GM18505 (cell line): ENCODE data around the gene HCAR1.
"Not testable (repeated sequence)": the region's sequence is repeated elsewhere in the genome, so short reads cannot be mapped to it uniquely, and the experiment has no call there.

ENCODE experiments used
- ATAC-seq: cut with Tn5 transposase; IDR thresholded peaks from one replicate; pipeline ENCODE4 v1.9.1; 2021; ENCODE audit not compliant: unreplicated experiment
- POLR2A ChIP-seq: IDR thresholded peaks from 4 replicates; pipeline ENCODE4 v1.6.1; 2011; ENCODE audit warnings: borderline replicate concordance; ENCODE audit not compliant: insufficient read depth, insufficient read length; ENCODE audit errors: extremely low read depth

The HCAR1 gene, protein sequence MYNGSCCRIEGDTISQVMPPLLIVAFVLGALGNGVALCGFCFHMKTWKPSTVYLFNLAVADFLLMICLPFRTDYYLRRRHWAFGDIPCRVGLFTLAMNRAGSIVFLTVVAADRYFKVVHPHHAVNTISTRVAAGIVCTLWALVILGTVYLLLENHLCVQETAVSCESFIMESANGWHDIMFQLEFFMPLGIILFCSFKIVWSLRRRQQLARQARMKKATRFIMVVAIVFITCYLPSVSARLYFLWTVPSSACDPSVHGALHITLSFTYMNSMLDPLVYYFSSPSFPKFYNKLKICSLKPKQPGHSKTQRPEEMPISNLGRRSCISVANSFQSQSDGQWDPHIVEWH

DNA sequence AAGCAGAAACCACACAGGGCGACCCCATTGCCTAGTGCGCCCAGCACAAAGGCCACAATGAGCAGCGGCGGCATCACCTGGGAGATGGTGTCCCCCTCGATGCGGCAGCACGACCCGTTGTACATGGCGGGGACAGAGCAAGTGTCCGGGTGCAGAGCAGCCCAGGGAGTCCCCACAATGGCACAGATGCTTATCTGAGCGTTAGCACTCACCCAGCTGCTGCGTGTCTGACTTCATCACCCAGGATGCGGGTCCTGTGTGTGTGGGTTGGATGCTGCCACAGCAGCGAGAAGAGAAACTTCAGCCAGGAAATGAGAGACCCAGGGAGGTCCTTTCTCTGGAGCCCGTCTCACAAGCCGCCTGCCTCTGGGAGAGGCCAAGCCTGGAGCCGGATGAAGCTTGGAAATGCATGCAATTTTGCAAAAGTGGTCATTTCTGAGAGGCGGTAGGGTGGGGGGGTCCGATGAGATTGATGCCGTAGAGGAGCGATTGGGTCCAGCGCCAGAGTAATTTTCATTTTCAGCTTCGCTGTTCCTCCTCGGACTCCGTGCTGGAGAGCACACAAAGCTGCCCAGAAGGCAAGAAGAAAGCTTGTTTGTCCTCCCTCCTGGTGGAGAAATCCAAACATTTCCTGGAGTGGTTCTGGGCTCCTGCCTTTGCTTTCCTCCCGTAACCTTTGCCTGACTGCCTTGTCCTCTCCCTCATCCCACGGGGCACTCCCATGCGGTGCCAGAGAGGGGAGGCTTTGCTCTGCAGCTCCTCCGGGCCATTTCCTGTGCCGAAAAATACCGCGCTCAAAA lies at the start of gene HCAR1:
HCAR1 (minus strand) TSS at position 630 of the 800 bp plus-strand sequence; CDS start at position 125, 505 bp downstream.
- no peak for TF ChIP-seq POLR2A
- ATAC-seq: no peak

DNA sequence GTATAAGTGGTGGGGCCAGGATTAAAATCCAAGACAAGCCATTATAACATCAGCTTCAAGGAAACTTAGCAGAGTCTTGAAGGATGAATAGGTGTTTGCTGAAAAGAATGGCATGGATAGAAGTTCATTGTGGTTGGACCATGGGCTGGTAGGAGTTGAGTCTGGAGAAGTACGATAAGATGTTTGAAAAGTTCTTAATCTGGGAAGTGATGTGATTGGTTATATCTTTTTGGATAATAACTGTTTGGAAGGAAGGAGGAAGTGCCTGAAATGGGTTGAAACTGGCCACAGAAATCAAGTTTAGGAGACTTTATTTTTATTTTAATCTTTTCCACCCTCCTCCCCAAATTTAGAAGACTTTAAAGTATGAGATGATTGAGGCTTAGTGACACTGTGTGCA lies 26.9 kb upstream of the HCAR1 start:
- ATAC-seq: no peak
- no peak for TF ChIP-seq POLR2A

DNA sequence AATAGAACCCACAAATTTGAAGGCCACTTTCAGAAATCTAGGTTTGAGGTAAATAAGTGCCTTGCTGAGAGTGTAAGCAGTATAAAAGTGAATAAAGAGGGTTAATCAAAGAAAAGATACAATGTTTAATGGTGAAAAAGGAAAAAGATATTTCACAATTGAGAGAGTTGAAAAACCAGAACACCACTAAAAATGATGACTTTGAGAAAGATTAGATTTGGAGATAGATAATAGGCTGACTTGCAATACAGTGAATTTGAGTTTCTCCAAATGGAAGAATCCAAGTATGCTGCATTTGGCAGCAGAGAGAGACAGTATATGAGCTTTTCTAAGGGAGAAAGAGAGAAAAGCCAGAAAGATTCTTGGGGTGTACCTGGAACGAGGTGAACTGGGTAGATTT lies 24.1 kb upstream of the HCAR1 start:
- TF ChIP-seq POLR2A: no peak
- ATAC-seq: no peak

DNA sequence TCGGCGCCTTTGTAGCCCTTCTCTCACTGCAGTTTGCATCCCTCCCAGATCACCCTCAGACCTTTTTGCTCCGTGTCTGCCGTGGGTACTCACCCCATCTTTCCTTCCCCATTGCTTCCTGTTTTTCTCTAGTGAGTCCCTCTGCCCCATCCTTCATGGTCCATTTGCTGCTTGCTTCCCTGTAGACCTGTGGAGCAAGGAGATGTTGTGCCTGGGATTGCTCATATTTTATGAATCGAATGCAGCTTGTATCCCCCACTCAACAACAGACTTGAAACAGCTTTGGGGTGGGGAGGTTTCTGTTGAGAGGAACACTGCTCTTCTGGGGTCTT lies 22.6 kb upstream of the HCAR1 start:
- no peak for ATAC-seq
- TF ChIP-seq POLR2A: no peak

DNA sequence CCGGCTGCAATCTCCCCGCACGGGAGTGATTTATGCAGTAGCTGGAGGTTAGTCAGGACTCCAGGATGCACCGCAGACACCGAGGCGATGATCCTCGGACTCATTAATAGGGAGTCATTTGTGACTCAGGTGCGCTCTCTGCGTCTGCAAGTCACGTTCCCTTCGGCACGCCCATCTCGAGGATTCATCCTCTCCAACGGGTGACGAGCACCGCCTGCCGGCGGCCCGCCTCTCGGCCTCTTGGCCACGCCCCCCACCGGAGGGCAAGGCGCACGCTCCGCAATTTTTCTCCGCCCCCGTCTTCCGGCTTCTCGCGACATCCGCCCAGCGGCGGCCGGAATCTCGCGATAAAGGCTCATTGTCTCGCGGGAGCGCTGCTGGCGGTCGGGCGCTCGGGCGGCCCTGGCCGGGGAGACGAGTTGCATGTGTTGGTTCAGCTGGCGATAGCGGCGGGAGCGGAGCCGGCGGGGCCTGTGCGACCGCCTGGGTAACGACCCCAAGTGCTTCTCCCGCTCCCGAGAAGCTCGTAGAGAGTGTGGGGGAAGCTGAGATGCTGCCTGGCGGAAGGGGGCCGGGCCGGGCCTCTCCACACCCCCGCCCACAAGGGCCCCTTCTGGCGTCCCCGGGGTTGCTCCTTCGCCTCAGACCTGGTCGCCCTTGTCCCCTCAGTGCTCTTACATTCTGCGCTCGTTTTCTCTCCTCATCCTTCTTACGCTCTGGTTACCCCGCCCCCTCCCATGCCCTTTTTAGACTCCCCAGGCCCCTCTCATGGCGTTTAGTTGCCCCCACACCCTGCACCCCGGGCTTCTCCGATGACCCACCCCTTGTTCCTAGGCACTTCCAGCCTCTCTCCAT lies 22.0 kb upstream of the HCAR1 start, which contains the start of gene DENR:
DENR (plus strand) TSS at position 361 of the 855 bp plus-strand sequence. CDS start 878 bp downstream, outside the sequence.
- peak; percentile 93 for ATAC-seq
- TF ChIP-seq POLR2A: peak; percentile 94

DNA sequence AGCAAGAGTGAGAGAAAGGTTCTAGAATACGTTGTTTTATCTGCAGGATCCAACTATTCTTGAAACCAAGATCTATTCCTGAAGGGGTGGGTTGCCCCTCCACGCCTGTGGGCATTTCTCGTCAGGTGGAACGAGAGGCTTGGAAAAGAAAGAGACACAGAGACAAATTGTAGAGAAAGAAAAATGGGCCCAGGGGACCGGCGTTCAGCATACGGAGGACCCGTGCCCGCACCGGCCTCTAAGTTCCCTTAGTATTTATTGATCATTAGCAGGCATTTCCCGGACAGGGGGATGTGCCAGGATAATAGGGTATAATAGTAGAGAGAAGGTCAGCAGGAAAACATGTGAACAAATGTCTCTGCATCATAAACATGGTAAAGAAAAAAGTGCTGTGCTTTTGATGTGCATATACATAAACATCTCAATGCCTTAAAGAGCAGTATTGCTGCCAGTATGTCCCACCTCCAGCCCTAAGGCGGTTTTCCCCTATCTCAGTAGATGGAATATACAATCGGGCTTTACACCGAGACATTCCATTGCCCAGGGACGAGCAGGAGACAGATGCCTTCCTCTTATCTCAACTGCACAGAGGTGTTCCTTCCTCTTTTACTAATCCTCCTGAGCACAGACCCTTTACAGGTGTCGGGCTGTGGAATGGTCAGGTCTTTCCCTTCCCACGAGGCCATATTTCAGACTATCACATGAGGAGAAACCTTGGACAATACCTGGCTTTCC lies 20.3 kb upstream of the HCAR1 start:
- not testable (repeated sequence) for ATAC-seq

DNA sequence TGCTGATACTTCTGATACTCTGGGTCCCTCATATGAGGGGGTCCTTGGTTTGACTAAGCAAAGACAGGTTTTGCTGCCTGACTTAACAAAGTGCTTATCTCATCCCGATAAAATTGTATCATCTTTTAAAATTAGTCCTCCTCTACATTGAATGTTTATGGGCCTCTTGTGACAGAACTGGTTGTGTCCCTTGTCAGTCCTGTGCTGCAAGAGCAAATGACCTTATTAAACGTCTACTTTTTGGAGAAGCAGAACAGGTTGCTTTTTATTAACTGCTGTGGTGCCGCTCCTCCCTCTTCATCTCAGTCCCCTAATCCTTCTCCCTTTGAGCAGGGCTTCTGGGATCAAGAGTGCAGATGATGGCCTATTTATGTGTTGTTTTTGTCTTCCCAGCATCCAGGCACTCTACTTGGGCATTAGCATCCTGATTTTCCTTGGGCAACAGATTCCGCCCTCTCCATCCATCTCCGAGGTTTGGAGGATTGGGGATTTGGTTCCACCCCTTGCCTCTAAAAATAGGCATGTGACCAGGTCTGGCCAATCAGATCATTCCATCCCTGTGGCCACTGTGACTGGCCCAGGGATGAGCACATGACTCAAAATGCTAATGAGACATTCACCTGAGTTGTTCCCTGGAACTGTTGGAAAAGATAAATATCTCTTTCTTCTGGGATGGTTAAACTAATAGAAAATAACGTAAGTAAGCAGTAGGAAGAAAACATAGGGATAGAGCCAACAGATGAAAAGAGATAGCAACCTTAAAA lies 19.1 kb upstream of the HCAR1 start:
- ATAC-seq: no peak
- TF ChIP-seq POLR2A: no peak

DNA sequence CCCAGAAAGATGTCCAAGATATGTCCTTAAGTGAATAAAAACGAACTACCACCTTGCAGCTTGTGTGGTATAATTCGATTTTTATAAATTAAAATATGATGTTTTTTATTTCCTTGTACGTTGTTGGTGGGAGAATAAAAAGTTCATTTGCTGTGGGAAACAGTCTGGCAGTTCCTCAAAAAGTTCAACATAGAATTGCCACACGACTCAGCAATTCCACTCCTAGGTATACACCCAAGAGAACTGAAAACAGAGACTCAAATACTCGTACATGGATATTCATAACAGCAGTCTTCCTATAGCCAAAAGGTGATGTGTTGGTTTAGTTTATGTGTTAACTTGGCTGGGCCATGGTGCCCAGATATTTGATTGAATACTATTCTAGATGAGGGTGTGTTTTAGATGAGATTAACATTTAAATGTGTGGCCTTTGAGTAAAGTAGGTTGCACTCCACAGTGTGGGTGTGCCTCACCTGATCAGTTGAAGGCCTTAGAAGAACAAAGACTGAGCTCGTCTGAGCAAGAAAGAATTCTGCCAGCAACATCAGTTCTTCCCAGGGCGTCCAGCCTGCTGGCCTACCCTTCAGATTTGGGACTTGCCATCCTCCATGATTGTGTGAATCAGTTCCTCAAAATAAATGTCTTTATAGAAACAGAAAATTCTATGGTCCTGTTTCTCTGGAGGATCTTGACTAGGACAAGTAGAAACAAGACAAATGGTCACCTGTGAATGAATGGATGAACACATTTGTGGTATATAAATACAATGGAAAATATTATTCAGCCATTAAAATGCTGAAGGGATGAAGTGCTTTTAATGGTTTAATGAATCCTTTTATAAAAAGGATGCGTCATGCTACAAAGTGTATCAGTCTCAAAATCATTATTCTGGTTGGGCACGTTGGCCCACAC lies 16.8 kb upstream of the HCAR1 start:
- no peak for TF ChIP-seq POLR2A
- no peak for ATAC-seq

DNA sequence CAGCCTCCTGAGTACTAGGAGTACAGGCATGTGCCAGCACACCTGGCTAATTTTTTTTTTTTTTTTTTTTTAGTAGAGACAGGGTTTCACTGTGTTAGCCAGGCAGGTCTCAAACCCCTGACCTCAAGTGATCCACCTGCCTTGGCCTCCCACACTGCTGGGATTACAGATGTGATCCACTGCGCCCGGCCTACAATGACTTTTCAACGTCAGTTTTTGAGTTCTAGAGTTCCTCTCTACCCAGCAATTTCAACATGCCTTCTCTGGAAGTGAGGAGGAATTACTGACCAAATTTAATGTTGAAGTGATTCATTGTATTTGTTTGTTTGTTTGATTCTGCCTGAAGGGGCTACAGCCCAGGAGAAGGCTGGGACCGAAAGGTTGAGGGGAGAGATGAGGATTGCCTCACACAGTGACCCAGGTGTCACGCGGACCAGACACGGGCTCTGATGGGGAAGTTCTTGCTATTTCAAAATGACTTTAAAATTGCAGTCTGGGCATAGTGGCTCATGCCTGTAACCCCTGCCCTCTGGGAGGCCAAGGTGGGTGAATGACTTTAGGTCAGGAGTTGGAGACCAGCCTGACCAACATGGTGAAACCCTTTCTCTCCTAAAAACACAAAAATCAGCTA lies 13.4 kb upstream of the HCAR1 start:
- ATAC-seq: no peak
- no peak for TF ChIP-seq POLR2A

DNA sequence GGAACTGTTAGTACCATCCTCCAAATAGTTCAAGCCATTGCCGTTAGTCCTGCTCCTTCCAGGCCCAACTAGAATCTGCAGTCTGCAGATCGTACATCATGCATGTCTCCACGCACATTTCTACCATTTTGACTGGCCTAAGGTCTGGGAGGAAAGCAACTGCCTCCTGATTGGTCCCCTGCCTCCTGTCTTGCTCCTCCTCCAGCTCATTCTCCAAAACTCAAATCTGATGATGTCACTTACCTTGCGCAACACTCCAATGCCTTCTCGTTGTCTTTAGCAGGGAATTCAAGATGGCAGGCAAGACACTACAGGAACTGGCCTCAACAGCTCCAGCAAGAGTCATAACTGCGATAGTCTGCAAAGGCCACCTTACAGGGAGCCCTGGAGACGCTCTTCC lies 9.7 kb upstream of the HCAR1 start:
- TF ChIP-seq POLR2A: no peak
- ATAC-seq: no peak

DNA sequence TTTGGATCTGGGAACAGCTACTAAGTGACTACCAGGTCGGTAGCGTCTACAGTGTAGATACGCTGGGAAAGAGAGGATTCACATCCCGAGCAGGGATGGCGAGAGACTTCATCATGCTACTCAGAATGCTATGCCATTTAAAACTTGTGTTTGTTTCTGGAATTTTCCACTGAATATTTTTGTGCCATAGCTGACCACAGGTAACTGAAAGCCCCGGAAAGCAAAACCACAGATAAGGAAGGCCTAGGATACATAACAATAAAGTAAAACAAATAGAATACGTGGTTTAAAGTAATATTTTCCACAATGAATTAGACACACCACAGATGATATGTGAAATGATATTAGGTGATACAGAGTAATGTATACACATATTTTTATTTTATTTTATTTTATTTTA lies 7.9 kb upstream of the HCAR1 start:
- no peak for TF ChIP-seq POLR2A
- ATAC-seq: no peak
